SK-N-SH treated with all-trans-retinoic acid at 6 μM for 48 hours (cell line): Measurements from ENCODE around the gene KANTR.
"Not testable (repeated sequence)": the region's sequence is repeated elsewhere in the genome, so short reads cannot be mapped to it uniquely, and the experiment has no call there.

Source experiments
- ATAC-seq: fragments of 200-7000 bp; cut with Tn5 transposase; 3 replicates; pipeline ENCODE4 v1.9.1; 2020; ENCODE audit warnings: mild to moderate bottlenecking, moderate library complexity
- ARNTL ChIP-seq: fragments of 450-650 bp; formaldehyde crosslinking; IDR thresholded peaks from 2 replicates; pipeline ENCODE4 v1.5.0; 2020; ENCODE audit warnings: low read depth, mild to moderate bottlenecking, moderate library complexity, borderline replicate concordance
- BACH2 ChIP-seq: fragments of 250-450 bp; sonication (Bioruptor Pico); IDR thresholded peaks from 2 replicates; pipeline ENCODE4 v1.9.0; 2021; ENCODE audit warnings: mild to moderate bottlenecking, borderline replicate concordance
- CSDC2 ChIP-seq: fragments of 250-450 bp; sonication (Bioruptor Pico); IDR thresholded peaks from 2 replicates; pipeline ENCODE4 v1.5.0; 2020; ENCODE audit warnings: mild to moderate bottlenecking, moderate library complexity
- ESRRG ChIP-seq: fragments of 250-450 bp; sonication (Bioruptor Pico); IDR thresholded peaks from 2 replicates; pipeline ENCODE4 v1.6.1; 2021; ENCODE audit warnings: mild to moderate bottlenecking
- GLIS3 ChIP-seq: fragments of 250-450 bp; sonication (Bioruptor Pico); IDR thresholded peaks from 2 replicates; pipeline ENCODE4 v1.5.0; 2020; ENCODE audit warnings: mild to moderate bottlenecking, moderate library complexity
- ISL1 ChIP-seq: fragments of 250-450 bp; sonication (Bioruptor Pico); IDR thresholded peaks from 2 replicates; pipeline ENCODE4 v2.1.2; 2022; ENCODE audit warnings: mild to moderate bottlenecking, moderate library complexity
- PPARA ChIP-seq: fragments of 250-450 bp; sonication (Bioruptor Pico); IDR thresholded peaks from 2 replicates; pipeline ENCODE4 v1.5.0; 2020; ENCODE audit warnings: mild to moderate bottlenecking, borderline replicate concordance
- SNAI2 ChIP-seq: fragments of 250-450 bp; sonication (Bioruptor Pico); IDR thresholded peaks from 2 replicates; pipeline ENCODE4 v1.5.0; 2020; ENCODE audit warnings: mild to moderate bottlenecking, moderate library complexity
- TCF4 ChIP-seq: fragments of 250-450 bp; sonication (Bioruptor Pico); IDR thresholded peaks from 2 replicates; pipeline ENCODE4 v1.8.0; 2021; ENCODE audit warnings: mild to moderate bottlenecking, moderate library complexity, borderline replicate concordance
- ZC3H10 ChIP-seq: fragments of 250-450 bp; sonication (Bioruptor Pico); IDR thresholded peaks from 2 replicates; pipeline ENCODE4 v1.5.1; 2021; ENCODE audit warnings: mild to moderate bottlenecking, moderate library complexity
- ZFP3 ChIP-seq: fragments of 250-450 bp; sonication (Bioruptor Pico); IDR thresholded peaks from 2 replicates; pipeline ENCODE4 v1.5.0; 2020; ENCODE audit warnings: mild to moderate bottlenecking, moderate library complexity
- ZFP30 ChIP-seq: fragments of 450-650 bp; formaldehyde crosslinking; IDR thresholded peaks from 2 replicates; pipeline ENCODE4 v1.5.0; 2022; ENCODE audit warnings: mild to moderate bottlenecking, moderate library complexity
- ZNF565 ChIP-seq: fragments of 450-650 bp; formaldehyde crosslinking; conservative IDR thresholded peaks from 2 replicates; pipeline ENCODE4 v1.5.0; 2020; ENCODE audit warnings: low read depth, mild to moderate bottlenecking, moderate library complexity
- TF ChIP-seq, protein P1 (sequence below): fragments of 250-450 bp; sonication (Bioruptor Pico); IDR thresholded peaks from 2 replicates; pipeline ENCODE4 v1.5.1; 2020; ENCODE audit warnings: low read depth, mild to moderate bottlenecking, moderate library complexity
- TF ChIP-seq, protein P2 (sequence below): fragments of 250-450 bp; sonication (Bioruptor Pico); IDR thresholded peaks from 2 replicates; pipeline ENCODE4 v1.5.1; 2021; ENCODE audit warnings: mild to moderate bottlenecking, moderate library complexity
- TF ChIP-seq, protein P3 (sequence below): fragments of 250-450 bp; sonication (Bioruptor Pico); IDR thresholded peaks from 2 replicates; pipeline ENCODE4 v1.8.0; 2020; ENCODE audit warnings: mild to moderate bottlenecking, moderate library complexity, borderline replicate concordance
- TF ChIP-seq, protein P4 (sequence below): fragments of 250-450 bp; sonication (Bioruptor Pico); IDR thresholded peaks from 2 replicates; pipeline ENCODE4 v1.5.0; 2020; ENCODE audit warnings: mild to moderate bottlenecking, moderate library complexity

KANTR gene

DNA sequence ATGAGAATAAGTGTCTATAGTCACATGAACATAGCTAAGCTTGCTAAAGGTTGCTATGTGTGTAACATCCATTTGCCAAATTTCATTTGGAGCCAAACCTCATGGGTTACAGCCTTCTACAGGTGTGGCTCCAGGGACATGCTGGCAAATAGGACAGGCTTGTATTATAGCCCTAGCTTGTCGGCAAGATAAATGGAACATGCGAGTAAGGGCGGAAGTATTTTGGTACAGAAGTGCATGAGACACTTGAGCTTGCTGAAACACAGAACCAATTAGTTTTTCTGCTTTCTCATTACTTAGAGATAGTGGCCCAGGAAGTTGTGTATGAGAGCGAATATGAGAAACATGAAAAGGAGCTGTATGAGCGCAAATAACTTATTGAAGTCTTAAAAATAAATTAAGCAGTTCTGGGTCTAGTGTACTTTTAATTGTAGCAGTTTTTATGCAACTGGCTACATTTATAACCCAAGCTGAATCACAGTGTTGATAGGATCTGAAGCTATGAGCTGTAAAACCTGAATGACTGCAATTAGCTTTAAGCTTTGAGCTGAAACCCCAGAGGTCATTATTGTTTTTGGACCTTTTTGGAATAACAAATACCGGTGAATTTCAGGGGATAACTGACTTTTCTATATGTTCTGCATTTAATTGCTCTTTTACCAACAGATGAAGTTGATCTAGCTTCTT lies 66.5 kb downstream of the KANTR start:
- TF ChIP-seq, protein P1, sequence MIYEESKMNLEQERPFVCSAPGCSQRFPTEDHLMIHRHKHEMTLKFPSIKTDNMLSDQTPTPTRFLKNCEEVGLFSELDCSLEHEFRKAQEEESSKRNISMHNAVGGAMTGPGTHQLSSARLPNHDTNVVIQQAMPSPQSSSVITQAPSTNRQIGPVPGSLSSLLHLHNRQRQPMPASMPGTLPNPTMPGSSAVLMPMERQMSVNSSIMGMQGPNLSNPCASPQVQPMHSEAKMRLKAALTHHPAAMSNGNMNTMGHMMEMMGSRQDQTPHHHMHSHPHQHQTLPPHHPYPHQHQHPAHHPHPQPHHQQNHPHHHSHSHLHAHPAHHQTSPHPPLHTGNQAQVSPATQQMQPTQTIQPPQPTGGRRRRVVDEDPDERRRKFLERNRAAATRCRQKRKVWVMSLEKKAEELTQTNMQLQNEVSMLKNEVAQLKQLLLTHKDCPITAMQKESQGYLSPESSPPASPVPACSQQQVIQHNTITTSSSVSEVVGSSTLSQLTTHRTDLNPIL (CRISPR knock-in tag): no peak
- ATAC-seq: no peak

DNA sequence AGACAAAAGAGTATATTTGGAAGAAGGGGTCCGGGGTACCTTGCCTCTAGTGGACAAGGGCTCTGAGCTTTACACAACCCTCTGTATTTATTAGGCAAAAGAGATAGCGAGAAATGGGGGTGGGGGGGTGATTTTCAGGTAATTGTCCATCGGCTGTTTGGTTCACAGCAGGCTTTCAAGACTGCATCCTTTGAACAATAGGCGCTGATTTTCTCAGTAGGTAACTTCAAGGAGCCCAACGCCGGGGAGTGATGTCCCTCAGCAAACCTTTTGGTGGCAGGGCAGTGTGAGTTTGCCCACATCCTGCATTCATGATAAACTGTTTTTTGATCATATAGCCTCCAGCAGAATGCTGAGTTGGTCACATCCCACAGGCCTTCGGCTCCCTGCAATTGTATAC lies 69.5 kb downstream of the KANTR start:
- TF ChIP-seq, protein P2, sequence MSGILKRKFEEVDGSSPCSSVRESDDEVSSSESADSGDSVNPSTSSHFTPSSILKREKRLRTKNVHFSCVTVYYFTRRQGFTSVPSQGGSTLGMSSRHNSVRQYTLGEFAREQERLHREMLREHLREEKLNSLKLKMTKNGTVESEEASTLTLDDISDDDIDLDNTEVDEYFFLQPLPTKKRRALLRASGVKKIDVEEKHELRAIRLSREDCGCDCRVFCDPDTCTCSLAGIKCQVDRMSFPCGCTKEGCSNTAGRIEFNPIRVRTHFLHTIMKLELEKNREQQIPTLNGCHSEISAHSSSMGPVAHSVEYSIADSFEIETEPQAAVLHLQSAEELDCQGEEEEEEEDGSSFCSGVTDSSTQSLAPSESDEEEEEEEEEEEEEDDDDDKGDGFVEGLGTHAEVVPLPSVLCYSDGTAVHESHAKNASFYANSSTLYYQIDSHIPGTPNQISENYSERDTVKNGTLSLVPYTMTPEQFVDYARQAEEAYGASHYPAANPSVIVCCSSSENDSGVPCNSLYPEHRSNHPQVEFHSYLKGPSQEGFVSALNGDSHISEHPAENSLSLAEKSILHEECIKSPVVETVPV (CRISPR knock-in tag): no peak
- no peak for TF ChIP-seq ZFP30 (CRISPR knock-in tag)
- TF ChIP-seq ESRRG (CRISPR knock-in tag): no peak
- no peak for TF ChIP-seq TCF4
- no peak for TF ChIP-seq ISL1
- no peak for TF ChIP-seq BACH2 (CRISPR knock-in tag)
- no peak for TF ChIP-seq SNAI2 (CRISPR knock-in tag)
- TF ChIP-seq ZC3H10: no peak
- TF ChIP-seq, protein P3, sequence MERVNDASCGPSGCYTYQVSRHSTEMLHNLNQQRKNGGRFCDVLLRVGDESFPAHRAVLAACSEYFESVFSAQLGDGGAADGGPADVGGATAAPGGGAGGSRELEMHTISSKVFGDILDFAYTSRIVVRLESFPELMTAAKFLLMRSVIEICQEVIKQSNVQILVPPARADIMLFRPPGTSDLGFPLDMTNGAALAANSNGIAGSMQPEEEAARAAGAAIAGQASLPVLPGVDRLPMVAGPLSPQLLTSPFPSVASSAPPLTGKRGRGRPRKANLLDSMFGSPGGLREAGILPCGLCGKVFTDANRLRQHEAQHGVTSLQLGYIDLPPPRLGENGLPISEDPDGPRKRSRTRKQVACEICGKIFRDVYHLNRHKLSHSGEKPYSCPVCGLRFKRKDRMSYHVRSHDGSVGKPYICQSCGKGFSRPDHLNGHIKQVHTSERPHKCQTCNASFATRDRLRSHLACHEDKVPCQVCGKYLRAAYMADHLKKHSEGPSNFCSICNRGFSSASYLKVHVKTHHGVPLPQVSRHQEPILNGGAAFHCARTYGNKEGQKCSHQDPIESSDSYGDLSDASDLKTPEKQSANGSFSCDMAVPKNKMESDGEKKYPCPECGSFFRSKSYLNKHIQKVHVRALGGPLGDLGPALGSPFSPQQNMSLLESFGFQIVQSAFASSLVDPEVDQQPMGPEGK: no peak
- no peak for TF ChIP-seq ZFP3 (CRISPR knock-in tag)
- TF ChIP-seq ARNTL (CRISPR knock-in tag): no peak
- TF ChIP-seq ZNF565 (CRISPR knock-in tag): no peak
- TF ChIP-seq PPARA (CRISPR knock-in tag): no peak
- TF ChIP-seq GLIS3 (CRISPR knock-in tag): no peak

DNA sequence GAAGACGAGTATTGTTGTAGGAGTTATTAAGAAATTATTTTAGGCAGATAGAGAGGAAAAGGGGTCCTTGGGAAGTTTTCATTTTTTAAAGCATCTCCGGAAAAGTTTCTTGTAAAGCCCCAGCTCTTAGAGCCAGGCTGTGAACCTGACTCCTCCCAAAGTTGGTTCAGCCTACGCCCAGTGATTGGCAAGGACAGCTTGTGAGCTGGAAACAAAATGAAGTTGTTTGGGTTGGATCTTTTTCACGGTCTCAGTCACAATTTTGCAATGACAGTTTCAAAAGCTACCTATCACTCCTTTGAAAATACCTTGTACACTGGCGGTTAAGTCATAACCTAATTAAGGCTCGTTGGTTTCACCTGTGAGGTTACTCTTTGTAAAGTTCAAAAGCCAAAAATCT lies 70.6 kb downstream of the KANTR start:
- ATAC-seq: not testable (repeated sequence)

More for the DNA sequence above, 69.5 kb downstream of the KANTR start:
- no peak for ATAC-seq

DNA sequence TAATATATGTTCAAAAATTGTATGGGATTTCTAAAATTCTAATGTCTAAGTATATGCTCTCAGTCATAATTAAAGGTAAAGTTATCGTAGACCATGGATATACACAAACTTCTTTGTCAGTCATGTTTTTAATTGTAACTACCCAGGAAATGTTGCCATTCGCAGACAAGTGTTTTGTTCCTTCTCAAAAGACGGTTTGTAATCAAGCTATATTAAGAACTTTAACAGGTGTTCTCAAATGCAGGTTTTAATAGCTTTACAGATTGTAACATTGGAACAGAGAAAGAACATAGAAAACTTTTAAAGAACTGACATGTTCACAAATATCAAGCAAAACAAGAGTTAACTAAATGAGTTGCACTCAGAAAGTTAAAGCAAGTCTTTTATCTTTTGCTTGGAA lies 72.2 kb downstream of the KANTR start:
- no peak for ATAC-seq
- TF ChIP-seq ZNF565 (CRISPR knock-in tag) (no peak), ZC3H10 (no peak), TCF4 (no peak), CSDC2 (no peak), ZFP30 (CRISPR knock-in tag) (no peak), ESRRG (CRISPR knock-in tag) (no peak), GLIS3 (CRISPR knock-in tag) (no peak), PPARA (CRISPR knock-in tag) (no peak)
- TF ChIP-seq, protein P4, sequence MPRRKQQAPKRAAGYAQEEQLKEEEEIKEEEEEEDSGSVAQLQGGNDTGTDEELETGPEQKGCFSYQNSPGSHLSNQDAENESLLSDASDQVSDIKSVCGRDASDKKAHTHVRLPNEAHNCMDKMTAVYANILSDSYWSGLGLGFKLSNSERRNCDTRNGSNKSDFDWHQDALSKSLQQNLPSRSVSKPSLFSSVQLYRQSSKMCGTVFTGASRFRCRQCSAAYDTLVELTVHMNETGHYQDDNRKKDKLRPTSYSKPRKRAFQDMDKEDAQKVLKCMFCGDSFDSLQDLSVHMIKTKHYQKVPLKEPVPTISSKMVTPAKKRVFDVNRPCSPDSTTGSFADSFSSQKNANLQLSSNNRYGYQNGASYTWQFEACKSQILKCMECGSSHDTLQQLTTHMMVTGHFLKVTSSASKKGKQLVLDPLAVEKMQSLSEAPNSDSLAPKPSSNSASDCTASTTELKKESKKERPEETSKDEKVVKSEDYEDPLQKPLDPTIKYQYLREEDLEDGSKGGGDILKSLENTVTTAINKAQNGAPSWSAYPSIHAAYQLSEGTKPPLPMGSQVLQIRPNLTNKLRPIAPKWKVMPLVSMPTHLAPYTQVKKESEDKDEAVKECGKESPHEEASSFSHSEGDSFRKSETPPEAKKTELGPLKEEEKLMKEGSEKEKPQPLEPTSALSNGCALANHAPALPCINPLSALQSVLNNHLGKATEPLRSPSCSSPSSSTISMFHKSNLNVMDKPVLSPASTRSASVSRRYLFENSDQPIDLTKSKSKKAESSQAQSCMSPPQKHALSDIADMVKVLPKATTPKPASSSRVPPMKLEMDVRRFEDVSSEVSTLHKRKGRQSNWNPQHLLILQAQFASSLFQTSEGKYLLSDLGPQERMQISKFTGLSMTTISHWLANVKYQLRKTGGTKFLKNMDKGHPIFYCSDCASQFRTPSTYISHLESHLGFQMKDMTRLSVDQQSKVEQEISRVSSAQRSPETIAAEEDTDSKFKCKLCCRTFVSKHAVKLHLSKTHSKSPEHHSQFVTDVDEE (CRISPR knock-in tag): no peak
- TF ChIP-seq, protein P3: no peak
